AML-193 (cell line): ENCODE results near the gene MASP2.
"Not testable (repeated sequence)": the region's sequence is repeated elsewhere in the genome, so short reads cannot be mapped to it uniquely, and the experiment has no call there.

Source experiments
- DNase-seq, 2 experiments: peaks; one replicate each; lab custom pipeline; 2025; lab: John Stamatoyannopoulos, UW

MASP2 gene

DNA sequence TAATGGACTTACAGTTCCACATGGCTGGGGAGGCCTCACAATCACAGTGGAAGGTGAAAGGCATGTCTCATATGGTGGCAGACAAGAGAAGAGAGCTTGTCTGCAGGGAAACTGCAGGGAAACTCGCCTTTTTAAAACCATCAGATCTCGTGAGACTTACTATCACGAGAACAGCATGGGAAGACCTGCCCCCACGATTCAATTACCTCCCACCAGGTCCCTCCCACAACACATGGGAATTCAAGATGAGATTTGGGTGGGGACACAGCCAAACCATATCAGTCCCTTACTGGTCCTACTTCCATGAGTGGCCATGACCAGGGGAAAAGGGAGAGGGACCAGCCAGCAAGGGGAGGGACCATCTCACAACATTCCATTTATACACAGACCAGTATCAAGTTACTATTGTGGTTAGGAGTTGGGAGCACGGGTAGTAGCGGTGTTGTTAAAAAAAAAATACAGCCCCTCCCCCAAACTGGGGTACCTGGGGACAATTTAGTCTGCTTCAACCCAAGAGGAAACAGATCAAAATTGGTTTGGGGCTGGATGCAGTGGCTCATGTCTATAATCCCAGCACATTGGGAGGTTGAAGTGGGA lies 57.0 kb downstream of the MASP2 start:
- DNase-seq: not testable (repeated sequence)

- DNase-seq: no peak
Observed at GRCh38 chr1:10989095-10989494, 57.9 kb downstream of the MASP2 start.

DNA sequence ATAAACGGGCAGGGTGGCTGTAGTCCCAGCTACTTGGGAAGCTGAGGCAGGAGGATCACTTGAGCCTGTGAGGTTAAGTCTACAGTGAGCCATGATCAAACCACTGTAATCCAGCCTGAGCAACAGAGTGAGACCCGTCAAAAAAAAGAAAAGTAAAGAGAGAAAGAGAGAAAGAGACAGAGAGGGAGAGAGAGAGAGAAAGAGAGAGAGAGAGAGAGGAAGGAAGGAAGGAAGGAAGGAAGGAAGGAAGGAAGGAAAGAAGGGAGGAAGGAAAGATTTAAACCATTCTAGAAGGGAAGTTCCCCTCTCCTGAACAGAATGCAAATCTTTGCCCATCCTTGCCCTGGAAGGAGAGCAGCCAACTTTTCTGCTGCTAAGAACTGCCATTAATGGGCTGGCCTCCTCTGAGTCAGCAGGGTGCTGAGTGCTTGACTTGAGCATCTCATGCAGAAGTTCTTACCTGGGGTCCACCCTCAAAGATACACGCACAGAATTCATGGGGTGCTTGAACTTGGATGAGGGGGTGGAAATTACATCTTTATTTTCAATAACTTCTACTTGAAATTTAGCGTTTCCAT lies 59.1 kb downstream of the MASP2 start:
- DNase-seq: no peak

DNA sequence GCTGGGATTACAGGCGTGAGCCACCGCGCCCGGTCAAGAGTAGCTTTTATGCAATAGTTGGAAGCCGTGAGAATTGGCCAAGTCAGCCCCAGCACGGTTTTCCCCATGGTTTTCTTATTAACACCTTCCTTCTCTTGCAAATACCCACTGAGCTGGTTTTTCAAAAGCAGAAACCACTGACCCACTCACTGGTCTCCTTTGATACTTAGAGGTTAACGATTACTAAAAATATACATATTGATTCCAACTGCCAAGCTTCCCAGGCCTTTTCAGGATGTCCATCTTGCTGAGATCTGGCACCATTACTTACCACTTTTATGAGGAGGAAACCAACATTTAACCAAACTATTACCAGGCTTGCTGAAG lies 60.5 kb downstream of the MASP2 start:
- DNase-seq: no peak

GRCh38 chr1:10980841-10981727 lies 66.0 kb downstream of the MASP2 start:
- DNase-seq: no peak

GRCh38 chr1:10980094-10980577 lies 66.9 kb downstream of the MASP2 start:
- no peak for DNase-seq

GRCh38 chr1:10979483-10979920 lies 67.5 kb downstream of the MASP2 start:
- DNase-seq: no peak

- DNase-seq: no peak
Observed at GRCh38 chr1:10978719-10979118, 68.3 kb downstream of the MASP2 start.
